WI38 (cell line): ENCODE results near the gene GRPEL1.

Source experiments
- H3K4me3 ChIP-seq: 2 replicates; pipeline ENCODE4 v1.5.1; 2011; ENCODE audit warnings: low read depth, mild to moderate bottlenecking, control low read depth, low read length
- CTCF ChIP-seq: IDR thresholded peaks from 2 replicates; pipeline ENCODE4 v1.5.1; 2012; ENCODE audit warnings: low read depth, mild to moderate bottlenecking, control low read depth, low read length

Gene GRPEL1

GRCh38 chr4:7070729-7071511, 3.1 kb upstream of the GRPEL1 start:
- TF ChIP-seq CTCF, result peak; percentile 97
- H3K4me3 ChIP-seq, result no peak overlapping the region

- no peak for TF ChIP-seq CTCF
- H3K4me3 ChIP-seq, result peak overlapping the region; percentile 65
Observed at GRCh38 chr4:7068883-7069282, 1.0 kb upstream of the GRPEL1 start.

GRCh38 chr4:7068279-7068842, 497 bp upstream of the GRPEL1 start:
- no peak for TF ChIP-seq CTCF

DNA sequence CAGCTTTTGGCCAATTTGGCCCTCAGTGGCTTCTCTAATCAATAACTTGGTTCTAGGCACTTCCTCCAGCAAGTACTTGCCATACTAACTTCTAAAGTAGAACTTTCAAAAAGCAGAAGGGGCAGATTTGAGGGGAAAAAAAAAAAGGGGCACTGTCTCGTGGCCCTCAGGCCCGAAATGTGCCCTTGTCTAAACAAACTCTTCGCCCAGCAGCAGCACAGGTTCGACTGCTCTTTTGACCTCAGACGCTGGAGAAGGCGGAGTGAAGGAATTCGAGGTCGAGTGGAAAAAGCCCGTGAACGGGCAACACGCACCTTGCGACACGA, 775 bp downstream of the GRPEL1 start:
- TF ChIP-seq CTCF, result no peak
- H3K4me3 ChIP-seq, result peak overlapping the region; percentile 89

More at GRCh38 chr4:7068279-7068842, 497 bp upstream of the GRPEL1 start:
- peak overlapping the region; percentile 65 for H3K4me3 ChIP-seq

GRCh38 chr4:7066493-7066892, 1.4 kb downstream of the GRPEL1 start:
- TF ChIP-seq CTCF, result no peak
- peak overlapping the region; percentile 89 for H3K4me3 ChIP-seq

- H3K4me3 ChIP-seq, result no peak overlapping the region
- TF ChIP-seq CTCF, result no peak
Observed at GRCh38 chr4:7066006-7066405, 1.9 kb downstream of the GRPEL1 start.

DNA sequence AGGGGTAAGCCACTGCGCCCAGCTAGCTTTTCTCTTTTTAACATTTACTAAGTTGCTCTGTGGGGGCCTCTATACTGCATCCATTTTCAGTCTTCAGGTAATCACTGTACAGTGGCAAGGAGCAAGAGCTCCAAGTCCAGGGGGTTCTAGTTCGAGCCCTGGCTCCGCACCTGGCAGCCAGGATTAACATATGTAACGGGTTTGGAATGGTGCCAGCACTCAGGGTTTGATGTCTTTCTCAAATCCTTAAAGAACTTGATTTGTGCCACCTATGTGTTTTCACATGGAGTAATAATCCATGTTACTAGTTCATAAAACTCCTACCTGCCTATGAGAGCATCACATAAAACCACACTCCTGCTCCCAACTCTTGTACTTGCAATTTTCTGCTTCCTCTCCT, 4.5 kb downstream of the GRPEL1 start:
- no peak for TF ChIP-seq CTCF
- no peak overlapping the region for H3K4me3 ChIP-seq
